Retinal pigment epithelial cell (primary cell): ENCODE results near the gene FAM149A.

Experiments
- DNase-seq: peaks from one replicate; pipeline ENCODE4 v3.0.0-alpha.2; 2010; ENCODE audit warnings: low read depth
- H3K4me3 ChIP-seq: 2 replicates; pipeline ENCODE4 v1.5.1; 2011; ENCODE audit warnings: mild to moderate bottlenecking, low read length, control low read depth, moderate library complexity
- TF ChIP-seq, protein P1 (sequence below): conservative IDR thresholded peaks from 2 replicates; pipeline ENCODE4 v1.5.1; 2011; ENCODE audit warnings: low read depth, low read length, control low read depth, inconsistent platforms

FAM149A gene

DNA sequence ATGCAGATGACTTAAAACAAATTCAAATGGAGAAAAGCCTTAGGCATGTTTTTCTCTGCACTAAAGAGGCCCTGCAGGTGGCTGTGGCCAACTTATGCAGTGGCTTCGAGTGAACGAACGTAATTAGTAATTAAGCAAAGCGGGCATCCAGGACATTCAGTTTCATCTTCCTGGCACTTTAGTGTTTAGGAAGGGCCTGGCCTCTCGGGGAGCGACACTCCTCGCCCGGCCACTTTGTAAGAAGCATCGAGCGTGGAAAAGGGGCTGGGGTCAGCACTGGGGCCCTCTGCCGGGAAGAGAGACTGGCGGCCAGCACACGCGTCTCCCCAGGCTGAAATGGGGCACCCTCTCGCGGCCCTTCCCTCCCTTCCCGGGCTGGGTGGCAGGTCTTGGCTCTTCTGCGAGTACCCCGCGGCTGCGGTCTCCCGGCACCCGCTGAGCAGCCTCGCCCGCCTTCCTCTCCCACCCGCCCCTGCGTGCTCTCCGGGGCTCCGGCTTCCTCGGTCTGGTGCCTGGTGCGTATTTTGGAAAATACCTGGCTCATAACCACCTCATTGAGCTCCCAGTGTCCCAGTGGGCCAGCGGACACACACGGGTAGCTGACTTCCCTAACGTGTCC, 86.2 kb downstream of the FAM149A start:
- H3K4me3 ChIP-seq, result peak overlapping the region; percentile 77
- TF ChIP-seq, protein P1, sequence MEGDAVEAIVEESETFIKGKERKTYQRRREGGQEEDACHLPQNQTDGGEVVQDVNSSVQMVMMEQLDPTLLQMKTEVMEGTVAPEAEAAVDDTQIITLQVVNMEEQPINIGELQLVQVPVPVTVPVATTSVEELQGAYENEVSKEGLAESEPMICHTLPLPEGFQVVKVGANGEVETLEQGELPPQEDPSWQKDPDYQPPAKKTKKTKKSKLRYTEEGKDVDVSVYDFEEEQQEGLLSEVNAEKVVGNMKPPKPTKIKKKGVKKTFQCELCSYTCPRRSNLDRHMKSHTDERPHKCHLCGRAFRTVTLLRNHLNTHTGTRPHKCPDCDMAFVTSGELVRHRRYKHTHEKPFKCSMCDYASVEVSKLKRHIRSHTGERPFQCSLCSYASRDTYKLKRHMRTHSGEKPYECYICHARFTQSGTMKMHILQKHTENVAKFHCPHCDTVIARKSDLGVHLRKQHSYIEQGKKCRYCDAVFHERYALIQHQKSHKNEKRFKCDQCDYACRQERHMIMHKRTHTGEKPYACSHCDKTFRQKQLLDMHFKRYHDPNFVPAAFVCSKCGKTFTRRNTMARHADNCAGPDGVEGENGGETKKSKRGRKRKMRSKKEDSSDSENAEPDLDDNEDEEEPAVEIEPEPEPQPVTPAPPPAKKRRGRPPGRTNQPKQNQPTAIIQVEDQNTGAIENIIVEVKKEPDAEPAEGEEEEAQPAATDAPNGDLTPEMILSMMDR, result peak; percentile 19
- no peak for DNase-seq

DNA sequence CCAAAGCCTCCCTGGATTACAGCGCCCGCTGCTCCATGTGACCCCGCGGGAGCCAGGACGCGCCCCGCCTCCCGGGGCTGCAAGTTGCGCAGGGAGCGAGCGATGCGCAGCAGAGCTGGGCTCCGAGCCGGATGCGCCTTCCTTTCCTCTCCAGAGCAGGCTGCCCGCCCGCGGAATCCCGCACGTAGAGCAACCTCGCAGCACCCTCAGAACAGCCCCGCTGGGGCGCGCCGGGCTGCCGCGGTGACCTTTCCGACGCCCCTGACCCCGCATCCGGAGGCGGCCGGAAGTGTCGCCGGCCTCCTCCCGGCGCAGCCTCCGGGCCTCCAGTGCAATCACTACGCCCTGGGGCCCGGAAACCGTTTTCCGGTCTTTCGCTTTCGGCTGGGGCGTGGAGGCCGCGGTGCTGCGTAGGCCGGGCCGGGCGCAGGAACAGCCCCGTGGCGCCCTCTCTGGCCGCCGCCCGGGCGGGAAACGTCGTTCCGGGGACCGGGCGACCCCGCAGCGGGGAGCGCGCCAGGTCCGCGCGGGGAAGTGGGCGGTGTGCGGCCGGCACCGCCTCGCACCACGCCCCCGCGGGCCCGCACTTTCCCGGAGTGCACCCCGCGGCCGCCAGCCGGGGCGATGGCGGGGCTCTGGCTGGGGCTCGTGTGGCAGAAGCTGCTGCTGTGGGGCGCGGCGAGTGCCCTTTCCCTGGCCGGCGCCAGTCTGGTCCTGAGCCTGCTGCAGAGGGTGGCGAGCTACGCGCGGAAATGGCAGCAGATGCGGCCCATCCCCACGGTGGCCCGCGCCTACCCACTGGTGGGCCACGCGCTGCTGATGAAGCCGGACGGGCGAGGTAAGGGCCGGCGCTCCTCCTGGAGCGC, 86.9 kb downstream of the FAM149A start, which contains the start of gene CYP4V2:
CYP4V2 (plus strand) TSS at position 368 of the 866 bp plus-strand sequence; CDS start at position 625, 257 bp downstream.
- peak within 1 kb of the TSS; percentile 77 for H3K4me3 ChIP-seq
- TF ChIP-seq, protein P1, result no peak
- DNase-seq, result no peak

DNA sequence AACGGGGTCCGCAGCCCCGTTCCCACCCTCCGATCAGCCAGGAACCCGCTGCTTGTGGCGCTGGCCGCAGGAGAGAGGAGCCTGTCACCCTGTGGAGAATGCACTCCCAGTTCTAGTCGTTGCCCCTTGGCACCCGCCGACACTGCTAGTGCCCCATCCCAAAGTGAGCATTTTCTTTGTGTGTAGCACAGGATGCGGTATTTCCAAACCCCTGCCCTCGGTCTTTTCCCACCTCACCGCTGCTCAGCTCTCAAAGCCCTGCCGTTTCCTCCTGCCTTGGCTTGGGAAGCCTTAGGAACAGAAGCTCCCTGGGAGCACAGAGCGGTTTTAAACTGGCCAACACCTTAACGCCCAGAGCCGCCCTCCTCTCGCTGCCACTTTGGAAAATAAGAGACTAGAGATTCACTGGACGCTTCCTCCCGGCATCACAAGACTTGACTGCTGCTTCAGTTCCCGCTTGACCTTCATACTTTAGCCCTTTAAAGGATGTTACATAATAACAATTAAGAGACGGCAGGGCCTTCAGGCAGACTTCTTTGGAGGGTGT, 87.6 kb downstream of the FAM149A start:
- DNase-seq, result no peak
- H3K4me3 ChIP-seq, result peak overlapping the region; percentile 58
- TF ChIP-seq, protein P1, result no peak

DNA sequence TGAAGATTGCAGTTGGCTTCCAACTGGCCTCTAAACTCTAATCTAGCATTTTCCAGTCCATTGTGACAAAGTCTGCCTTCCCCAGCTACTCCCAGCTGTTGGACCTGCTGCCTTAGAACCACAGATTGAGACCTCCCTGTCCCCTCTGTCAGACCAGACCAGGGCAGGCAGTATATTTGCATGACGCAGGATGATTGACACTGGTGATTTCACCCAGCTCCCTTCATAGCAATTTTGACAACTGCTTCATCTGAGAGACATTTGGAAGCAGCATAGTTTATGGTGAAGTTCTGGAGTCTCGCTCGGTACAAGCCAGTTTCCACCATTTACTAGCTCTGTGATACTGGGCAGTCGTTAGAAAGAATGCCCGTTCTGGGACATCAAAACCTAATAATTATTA, 89.3 kb downstream of the FAM149A start:
- TF ChIP-seq, protein P1, result no peak
- no peak for DNase-seq
- H3K4me3 ChIP-seq, result no peak overlapping the region

DNA sequence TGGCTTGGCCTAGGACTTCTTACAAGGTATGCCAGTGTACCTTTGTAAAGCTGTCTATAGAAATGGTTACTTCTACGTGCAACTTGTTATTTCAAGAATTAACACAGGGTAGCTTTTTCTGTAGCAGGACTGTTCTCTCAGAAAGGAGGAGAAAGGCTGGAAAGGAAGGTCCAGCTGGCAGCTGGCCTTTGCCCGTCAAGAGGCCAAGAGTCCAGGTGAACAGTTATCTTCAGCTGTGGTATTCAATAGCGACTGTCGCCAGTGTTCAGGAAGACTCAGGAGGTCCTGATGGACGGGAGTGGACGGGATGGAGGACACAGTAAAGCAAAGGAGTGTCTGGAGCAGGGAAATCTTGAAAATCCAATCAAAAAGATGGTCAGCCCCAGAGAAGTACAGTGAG, 91.6 kb downstream of the FAM149A start:
- TF ChIP-seq, protein P1, result no peak
- DNase-seq, result no peak

DNA sequence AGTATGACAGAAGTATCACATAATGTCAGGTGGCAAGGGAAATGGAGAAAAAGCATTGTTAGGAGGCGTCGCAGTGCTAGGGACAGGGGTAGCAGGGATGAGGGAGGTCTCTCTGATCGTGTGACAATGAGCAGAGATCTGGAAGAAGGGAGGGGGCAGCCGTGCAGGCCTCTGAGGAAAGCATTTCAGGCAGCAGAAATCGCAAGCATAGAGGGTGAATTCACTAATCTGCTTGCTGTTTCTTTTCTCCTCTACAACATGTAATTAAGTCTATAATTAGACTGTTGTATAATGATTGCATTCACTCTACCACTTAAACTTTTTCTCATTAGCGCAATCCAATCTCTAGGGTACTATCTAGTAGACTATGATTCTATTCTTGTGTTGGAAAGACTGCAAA, 96.0 kb downstream of the FAM149A start:
- DNase-seq, result no peak
- TF ChIP-seq, protein P1, result no peak

More for the DNA sequence above, 91.6 kb downstream of the FAM149A start:
- H3K4me3 ChIP-seq, result no peak overlapping the region

More for the DNA sequence above, 96.0 kb downstream of the FAM149A start:
- H3K4me3 ChIP-seq, result no peak overlapping the region
